22Rv1 (cell line): Measurements from ENCODE around the gene AMPH.

Experiments
- ZFX ChIP-seq: fragments of 450-650 bp; IDR thresholded peaks from 2 replicates; pipeline ENCODE4 v1.6.1; 2017; ENCODE audit warnings: antibody characterized with exemption, borderline replicate concordance
- TF ChIP-seq, protein P1 (sequence below): fragments of 450-650 bp; IDR thresholded peaks from 2 replicates; pipeline ENCODE4 v1.5.1; 2017; ENCODE audit warnings: mild to moderate bottlenecking

DNA sequence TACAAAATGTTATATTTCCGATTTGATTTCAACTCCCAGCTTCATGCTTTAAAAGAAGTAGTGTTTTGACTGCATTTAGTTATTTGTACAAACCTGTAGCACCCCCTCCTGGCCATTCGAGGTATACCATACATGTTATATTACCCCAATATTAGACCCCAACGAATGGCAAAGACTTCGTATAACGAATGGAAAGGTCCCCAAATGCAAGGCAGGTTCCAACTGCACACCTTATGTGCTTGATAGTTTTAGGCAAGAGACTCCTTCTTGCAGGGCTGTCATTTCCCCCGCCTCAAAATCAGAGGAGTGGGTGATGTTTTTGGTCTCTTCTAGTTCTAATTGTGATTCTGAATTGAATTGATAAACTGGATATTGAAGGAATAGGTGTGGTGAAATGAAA, 256.7 kb downstream of the AMPH start:
- TF ChIP-seq, protein P1, sequence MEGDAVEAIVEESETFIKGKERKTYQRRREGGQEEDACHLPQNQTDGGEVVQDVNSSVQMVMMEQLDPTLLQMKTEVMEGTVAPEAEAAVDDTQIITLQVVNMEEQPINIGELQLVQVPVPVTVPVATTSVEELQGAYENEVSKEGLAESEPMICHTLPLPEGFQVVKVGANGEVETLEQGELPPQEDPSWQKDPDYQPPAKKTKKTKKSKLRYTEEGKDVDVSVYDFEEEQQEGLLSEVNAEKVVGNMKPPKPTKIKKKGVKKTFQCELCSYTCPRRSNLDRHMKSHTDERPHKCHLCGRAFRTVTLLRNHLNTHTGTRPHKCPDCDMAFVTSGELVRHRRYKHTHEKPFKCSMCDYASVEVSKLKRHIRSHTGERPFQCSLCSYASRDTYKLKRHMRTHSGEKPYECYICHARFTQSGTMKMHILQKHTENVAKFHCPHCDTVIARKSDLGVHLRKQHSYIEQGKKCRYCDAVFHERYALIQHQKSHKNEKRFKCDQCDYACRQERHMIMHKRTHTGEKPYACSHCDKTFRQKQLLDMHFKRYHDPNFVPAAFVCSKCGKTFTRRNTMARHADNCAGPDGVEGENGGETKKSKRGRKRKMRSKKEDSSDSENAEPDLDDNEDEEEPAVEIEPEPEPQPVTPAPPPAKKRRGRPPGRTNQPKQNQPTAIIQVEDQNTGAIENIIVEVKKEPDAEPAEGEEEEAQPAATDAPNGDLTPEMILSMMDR: peak; percentile 89
- no peak for TF ChIP-seq ZFX
